ENCODE measurements around the gene ATP1A1. TPM values are rescaled to one million over a fixed set of nuclear protein-coding genes. Genes with fewer than 3 reads are reported as not detected.

The ATP1A1 gene
- total RNA-seq (2014; rRNA removed; shearing (Covaris generic)): 174 and 202 TPM in 2 replicates
- polyA plus RNA-seq (2016; fragmentation: Nextera tagmentation; extraction: Ambion mirVana): 114 and 117 TPM in 2 replicates
- long read RNA-seq, transcript ATP1A1-201 (23 exons, 3,654 nt): major isoform, 17 of 28 reads
- long read RNA-seq, partial matches to known transcripts: 7 of 28 reads
- long read RNA-seq, other reads (novel, unspliced or antisense): 3 of 28 reads

GRCh38 chr1:116372651-116373430, at the start of gene ATP1A1:
Gene ATP1A1 (plus strand): TSS chr1:116373244. CDS start chr1:116373512, 268 bp downstream.
- H2AFZ ChIP-seq: peak within 1 kb of the TSS; percentile 12; the same call in 1 of the 2 replicates
- no peak for TF ChIP-seq NANOG (IDR thresholded peaks at IDR 0.05; ENCODE audit: borderline replicate concordance)
- TF ChIP-seq ETS1 (IDR thresholded peaks at IDR 0.05): no peak
- TF ChIP-seq JUNB (IDR thresholded peaks at IDR 0.05; ENCODE audit: unreplicated experiment): no peak
- peak; percentile 87 for TF ChIP-seq CREB1 (CRISPR knock-in tag; IDR thresholded peaks at IDR 0.05; ENCODE audit: low read depth)
- TF ChIP-seq ZNF331 (CRISPR knock-in tag; IDR thresholded peaks at IDR 0.05; ENCODE audit: low read depth): no peak
- peak; percentile 86 for TF ChIP-seq POLR2AphosphoS5 (IDR thresholded peaks at IDR 0.05; ENCODE audit: low read depth)
- TF ChIP-seq REST (IDR thresholded peaks at IDR 0.05; ENCODE audit: unreplicated experiment): no peak
- TF ChIP-seq CTCF (conservative IDR thresholded peaks at IDR 0.05; ENCODE audit: low read depth in 2 of 2): no peak
- no peak for TF ChIP-seq ZNF462 (CRISPR knock-in tag; IDR thresholded peaks at IDR 0.05)
- TF ChIP-seq EZH2phosphoT487 (IDR thresholded peaks at IDR 0.05; ENCODE audit: unreplicated experiment): no peak
- no peak for TF ChIP-seq STAT1 (IDR thresholded peaks at IDR 0.05; ENCODE audit: unreplicated experiment)
- no peak for TF ChIP-seq EZH2 (IDR thresholded peaks at IDR 0.05; ENCODE audit: low read depth, unreplicated experiment)
- no peak for TF ChIP-seq ZNF114 (CRISPR knock-in tag; IDR thresholded peaks at IDR 0.05)
- no peaks in the 10 kb centered on the region for H3K9me3 Mint-ChIP-seq
- DNase-seq (ENCODE audit: low spot score) (peak; percentile 97), ATAC-seq (peak; percentile 66)
- H3K27ac ChIP-seq (ENCODE audit: low read depth): peak within 1 kb of the TSS; percentile 95
- peak within 1 kb of the TSS; percentile 92 for H3K4me3 ChIP-seq
- H3K79me2 ChIP-seq (replicated peaks; ENCODE audit: insufficient read depth): peaks cover 41% of the 10 kb centered on the region
- H3K27me3 ChIP-seq (ENCODE audit: insufficient read depth): peaks cover 19% of the 10 kb centered on the region
- peaks cover 32% of the 10 kb centered on the region for H4K20me1 ChIP-seq (replicated peaks; ENCODE audit: insufficient read depth)
- peak within 1 kb of the TSS; percentile 98 for H3K4me2 ChIP-seq
- no peaks in the 10 kb centered on the region; the same call in 2 of the 3 replicates for H3K36me3 Mint-ChIP-seq (ENCODE audit: low read depth)
- H3F3A ChIP-seq (replicated peaks; ENCODE audit: low read depth): no peaks in the 10 kb centered on the region
- H3K4me1 ChIP-seq (ENCODE audit: insufficient read depth): peaks cover 40% of the 10 kb centered on the region
- peak within 1 kb of the TSS; percentile 90 for H3K27ac Mint-ChIP-seq
- no peaks in the 10 kb centered on the region for H3K9me2 ChIP-seq (ENCODE audit: insufficient read depth)
- H3K36me3 ChIP-seq (ENCODE audit: insufficient read depth): no peaks in the 10 kb centered on the region
- peaks cover 41% of the 10 kb centered on the region for H3K4me1 Mint-ChIP-seq
- H3K4me3 Mint-ChIP-seq: peak within 1 kb of the TSS; percentile 96
- H3K27me3 Mint-ChIP-seq (ENCODE audit: insufficient read depth, low read depth, poor library complexity): peaks cover 14% of the 10 kb centered on the region
